K562 (cell line): Measurements from ENCODE around the gene RARRES2. TPM values are rescaled to one million over a fixed set of nuclear protein-coding genes. Genes with fewer than 3 reads are reported as not detected.
A peak's percentile ranks its signal among the peaks of the same experiment; 100 is the strongest.

Experiments
- CBFA2T2 ChIP-seq: fragments of 450-650 bp; conservative IDR thresholded peaks from 2 replicates; pipeline ENCODE4 v1.6.1; 2017; ENCODE audit warnings: mild to moderate bottlenecking
- ELF4 ChIP-seq: fragments of 450-650 bp; formaldehyde crosslinking; IDR thresholded peaks from 2 replicates; pipeline ENCODE4 v1.4.0; 2022; ENCODE audit warnings: missing genetic modification characterization
- HCFC1 ChIP-seq: IDR thresholded peaks from 2 replicates; pipeline ENCODE4 v1.6.1; 2012; ENCODE audit warnings: low read depth, low read length, improper control_type of control experiment
- KLF10 ChIP-seq: fragments of 250-450 bp; sonication (Bioruptor Pico); IDR thresholded peaks from 2 replicates; pipeline ENCODE4 v1.6.1; 2021; ENCODE audit warnings: matching md5 sums
- MECOM ChIP-seq: fragments of 250-450 bp; sonication (Bioruptor Pico); IDR thresholded peaks from 2 replicates; pipeline ENCODE4 v1.8.0; 2022; ENCODE audit warnings: inconsistent platforms
- MYC ChIP-seq, 2 experiments: fragments of 250-450 bp in 1 of 2; sonication (Bioruptor Pico) in 1 of 2; IDR thresholded peaks; 2 replicates each; pipeline versions ENCODE4 v1.5.1 to v1.6.1; 2012 to 2021; ENCODE audit warnings: low read depth in 2 of 2, borderline replicate concordance in 1 of 2, improper control_type of control experiment in 1 of 2, low read length in 1 of 2, mild to moderate bottlenecking in 1 of 2, moderate library complexity in 1 of 2
- RBM15 ChIP-seq: fragments of 200-400 bp; formaldehyde crosslinking; IDR thresholded peaks from 2 replicates; pipeline ENCODE4 v1.6.1; 2018; ENCODE audit warnings: mild to moderate bottlenecking, low read length, moderate library complexity; ENCODE audit not compliant: insufficient read depth
- RHOXF2B ChIP-seq: fragments of 250-450 bp; sonication (Bioruptor Pico); conservative IDR thresholded peaks from 2 replicates; pipeline ENCODE4 v1.5.1; 2021
- SP1 ChIP-seq: sonication (generic); formaldehyde crosslinking; IDR thresholded peaks from 2 replicates; pipeline ENCODE4 v1.8.1; 2022; ENCODE audit warnings: mild to moderate bottlenecking, missing genetic modification reagents
- STAT5A ChIP-seq: IDR thresholded peaks from 2 replicates; pipeline ENCODE4 v1.6.1; 2012; ENCODE audit warnings: low read length, inconsistent platforms, borderline replicate concordance
- TBL1XR1 ChIP-seq, 2 experiments: IDR thresholded peaks; 2 replicates each; pipeline ENCODE4 v1.6.1; 2012; ENCODE audit warnings: improper control_type of control experiment in 2 of 2, low read length in 2 of 2, mild to moderate bottlenecking in 1 of 2
- TEAD2 ChIP-seq: fragments of 450-650 bp; IDR thresholded peaks from 2 replicates; pipeline ENCODE4 v1.6.1; 2016; ENCODE audit warnings: missing genetic modification characterization, control low read depth, missing compliant biosample characterization
- TEAD4 ChIP-seq, 2 experiments: sonication (generic) in 1 of 2; formaldehyde crosslinking in 1 of 2; IDR thresholded peaks; 2 replicates each; pipeline versions ENCODE4 v1.6.1 to v1.8.0; 2012 to 2022; ENCODE audit warnings: borderline replicate concordance in 1 of 2, inconsistent platforms in 1 of 2, low read length in 1 of 2, mild to moderate bottlenecking in 1 of 2, missing genetic modification reagents in 1 of 2
- ZC3H4 ChIP-seq: sonication (generic); formaldehyde crosslinking; IDR thresholded peaks from 2 replicates; pipeline ENCODE4 v1.9.0; 2021; ENCODE audit warnings: missing genetic modification reagents, borderline replicate concordance
- polyA plus RNA-seq, 8 experiments: library from polyadenylated mRNA; depleted of rRNA in 4 of 8; stranded (reverse) in 5 of 8; unstranded in 3 of 8; fragments of >200 nt; fragmentation: Nextera tagmentation in 2 of 8; fragmentation: Illumina TruSeq in 1 of 8; extraction: Ambion mirVana in 2 of 8; extraction: Trizol in 1 of 8; gene quantifications; 2 replicates each; pipeline versions ENCODE4 v1.2.1 to v1.2.3, GENCODE V29; 2011 to 2014; ENCODE audit warnings: inconsistent platforms in 1 of 8, missing spikeins in 1 of 8
- total RNA-seq, 7 experiments: library from RNA; depleted of rRNA in 6 of 7; stranded (reverse); fragments of >200 nt in 6 of 7; fragmentation: Illumina TruSeq in 2 of 7; extraction: Trizol in 2 of 7; gene quantifications; 2 replicates each; pipeline versions ENCODE4 v1.2.1 to v1.2.3, GENCODE V29; 2011 to 2021; ENCODE audit warnings: low replicate concordance in 1 of 7
- TF ChIP-seq, protein P1 (sequence below): fragments of 450-650 bp; IDR thresholded peaks from 2 replicates; pipeline ENCODE4 v1.6.1; 2016; ENCODE audit warnings: missing biosample characterization, missing genetic modification characterization
- TF ChIP-seq, protein P2 (sequence below): fragments of 250-450 bp; sonication (Bioruptor Pico); IDR thresholded peaks from 2 replicates; pipeline ENCODE4 v1.4.0; 2020; ENCODE audit warnings: mild to moderate bottlenecking
- TF ChIP-seq, protein P3 (sequence below): IDR thresholded peaks from 3 replicates; pipeline ENCODE4 v1.6.1; 2011; ENCODE audit warnings: borderline replicate concordance, mild to moderate bottlenecking; ENCODE audit not compliant: insufficient read length, insufficient read depth

RARRES2 gene
- total and polyA plus RNA-seq, 9 of the 15 experiments (the other 6 are each of a cell fraction or from before 2014, with no cell fraction given): 0.11 to 1.7 (median 0.23) TPM; not detected in 6

GRCh38 chr7:150313367-150313809 lies 28.0 kb downstream of the RARRES2 start (continued):
- no peak for TF ChIP-seq TEAD2 (tag)
- TF ChIP-seq STAT5A: peak; percentile 91
- TF ChIP-seq, protein P1, sequence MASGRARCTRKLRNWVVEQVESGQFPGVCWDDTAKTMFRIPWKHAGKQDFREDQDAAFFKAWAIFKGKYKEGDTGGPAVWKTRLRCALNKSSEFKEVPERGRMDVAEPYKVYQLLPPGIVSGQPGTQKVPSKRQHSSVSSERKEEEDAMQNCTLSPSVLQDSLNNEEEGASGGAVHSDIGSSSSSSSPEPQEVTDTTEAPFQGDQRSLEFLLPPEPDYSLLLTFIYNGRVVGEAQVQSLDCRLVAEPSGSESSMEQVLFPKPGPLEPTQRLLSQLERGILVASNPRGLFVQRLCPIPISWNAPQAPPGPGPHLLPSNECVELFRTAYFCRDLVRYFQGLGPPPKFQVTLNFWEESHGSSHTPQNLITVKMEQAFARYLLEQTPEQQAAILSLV (tag): peak; percentile 23; the same call in 1 of the 2 replicates
- TF ChIP-seq TBL1XR1 (IDR thresholded peaks at IDR 0.05; ENCODE audit: low read length in 2 of 2): peak in 1 of 2 experiments; percentile 91; a peak in 2 of 4 replicates
- peak; percentile 97 for TF ChIP-seq CBFA2T2
- TF ChIP-seq MECOM (CRISPR knock-in tag): peak; percentile 70; the same call in 1 of the 2 replicates
- TF ChIP-seq, protein P2, sequence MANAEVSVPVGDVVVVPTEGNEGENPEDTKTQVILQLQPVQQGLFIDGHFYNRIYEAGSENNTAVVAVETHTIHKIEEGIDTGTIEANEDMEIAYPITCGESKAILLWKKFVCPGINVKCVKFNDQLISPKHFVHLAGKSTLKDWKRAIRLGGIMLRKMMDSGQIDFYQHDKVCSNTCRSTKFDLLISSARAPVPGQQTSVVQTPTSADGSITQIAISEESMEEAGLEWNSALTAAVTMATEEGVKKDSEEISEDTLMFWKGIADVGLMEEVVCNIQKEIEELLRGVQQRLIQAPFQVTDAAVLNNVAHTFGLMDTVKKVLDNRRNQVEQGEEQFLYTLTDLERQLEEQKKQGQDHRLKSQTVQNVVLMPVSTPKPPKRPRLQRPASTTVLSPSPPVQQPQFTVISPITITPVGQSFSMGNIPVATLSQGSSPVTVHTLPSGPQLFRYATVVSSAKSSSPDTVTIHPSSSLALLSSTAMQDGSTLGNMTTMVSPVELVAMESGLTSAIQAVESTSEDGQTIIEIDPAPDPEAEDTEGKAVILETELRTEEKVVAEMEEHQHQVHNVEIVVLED (CRISPR knock-in tag): no peak
- peak; percentile 97 for TF ChIP-seq TEAD4 (IDR thresholded peaks at IDR 0.05; ENCODE audit: low read length)
- no peak for TF ChIP-seq TEAD4 (CRISPR knock-in tag; IDR thresholded peaks at IDR 0.05; ENCODE audit: borderline replicate concordance)
- no peak for TF ChIP-seq ZC3H4 (CRISPR knock-in tag)
- no peak for TF ChIP-seq RHOXF2B (CRISPR knock-in tag)
- 0 out of 2 replicates have a peak, but pooled peaks have one; percentile 8 for TF ChIP-seq HCFC1
- TF ChIP-seq, protein P3, sequence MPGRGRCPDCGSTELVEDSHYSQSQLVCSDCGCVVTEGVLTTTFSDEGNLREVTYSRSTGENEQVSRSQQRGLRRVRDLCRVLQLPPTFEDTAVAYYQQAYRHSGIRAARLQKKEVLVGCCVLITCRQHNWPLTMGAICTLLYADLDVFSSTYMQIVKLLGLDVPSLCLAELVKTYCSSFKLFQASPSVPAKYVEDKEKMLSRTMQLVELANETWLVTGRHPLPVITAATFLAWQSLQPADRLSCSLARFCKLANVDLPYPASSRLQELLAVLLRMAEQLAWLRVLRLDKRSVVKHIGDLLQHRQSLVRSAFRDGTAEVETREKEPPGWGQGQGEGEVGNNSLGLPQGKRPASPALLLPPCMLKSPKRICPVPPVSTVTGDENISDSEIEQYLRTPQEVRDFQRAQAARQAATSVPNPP: no peak
- no peak for TF ChIP-seq SP1 (CRISPR knock-in tag)
- peak; percentile 42; the same call in 1 of the 2 replicates for TF ChIP-seq KLF10 (CRISPR knock-in tag)
- TF ChIP-seq RBM15: no peak
- no peak for TF ChIP-seq MYC (IDR thresholded peaks at IDR 0.05; ENCODE audit: low read depth, low read length)
- no peak for TF ChIP-seq MYC (CRISPR knock-in tag; IDR thresholded peaks at IDR 0.05; ENCODE audit: borderline replicate concordance, low read depth)
- TF ChIP-seq ELF4 (CRISPR knock-in tag): no peak
